H1 (cell line): Measurements from ENCODE around the gene MASP1. TPM values are rescaled to one million over a fixed set of nuclear protein-coding genes. Genes with fewer than 3 reads are reported as not detected.

Source experiments
- ASH2L ChIP-seq: fragments of 200-600, 300-600 bp; sonication (generic); IDR thresholded peaks from one replicate; pipeline ENCODE4 v1.7.1; 2017; ENCODE audit warnings: low read length
- ATF2 ChIP-seq: IDR thresholded peaks from 2 replicates; pipeline ENCODE4 v1.6.1; 2012; ENCODE audit warnings: low read length, inconsistent platforms
- CHD1 ChIP-seq: IDR thresholded peaks from 2 replicates; pipeline ENCODE4 v1.6.1; 2012; ENCODE audit warnings: low read depth, low read length, improper control_type of control experiment
- CHD7 ChIP-seq: fragments of 300-600 bp; sonication (generic); IDR thresholded peaks from 2 replicates; pipeline ENCODE4 v1.7.1; 2012; ENCODE audit warnings: low read length, moderate library complexity, mild to moderate bottlenecking, inconsistent platforms; ENCODE audit not compliant: insufficient replicate concordance
- E2F6 ChIP-seq: IDR thresholded peaks from 2 replicates; pipeline ENCODE4 v1.6.1; 2012; ENCODE audit warnings: inconsistent platforms
- GABPA ChIP-seq: IDR thresholded peaks from 2 replicates; pipeline ENCODE4 v1.6.1; 2011; ENCODE audit warnings: mild to moderate bottlenecking, low read length, moderate library complexity, borderline replicate concordance; ENCODE audit not compliant: insufficient read depth
- HDAC2 ChIP-seq, 2 experiments: fragments of 300-600 bp in 1 of 2; sonication (generic) in 1 of 2; IDR thresholded peaks; 2 replicates each; pipeline ENCODE4 v1.6.1; 2011 to 2012; ENCODE audit warnings: low read depth in 2 of 2, low read length in 2 of 2, mild to moderate bottlenecking in 2 of 2, moderate library complexity in 2 of 2, borderline replicate concordance in 1 of 2, inconsistent platforms in 1 of 2
- HDAC6 ChIP-seq: IDR thresholded peaks from one replicate; pipeline ENCODE4 v1.7.1; 2012; ENCODE audit warnings: low read depth, mild to moderate bottlenecking, inconsistent platforms, low read length, moderate library complexity
- RXRA ChIP-seq: IDR thresholded peaks from 2 replicates; pipeline ENCODE4 v1.6.1; 2011; ENCODE audit warnings: low read depth, mild to moderate bottlenecking, low read length, moderate library complexity; ENCODE audit not compliant: insufficient read depth
- polyA plus RNA-seq, 7 experiments: library from polyadenylated mRNA; depleted of rRNA in 3 of 7; stranded (reverse) in 5 of 7; unstranded in 2 of 7; fragments of >200 nt in 5 of 7; fragments of 200-250 nt in 2 of 7; gene quantifications; 1 replicate in 5 of 7; 2 replicates in 1 of 7; 4 replicates in 1 of 7; pipeline versions ENCODE4 v1.2.1 to v1.2.3, GENCODE V29; 2011 to 2013; ENCODE audit warnings: missing spikeins in 2 of 7, mixed read lengths in 2 of 7
- total RNA-seq: library from RNA; stranded (reverse); fragmentation: NEBNext Ultra II Directional; extraction: Animal tissue kit (Norgen Biotek cat#: 25700); gene quantifications from 2 replicates; pipeline ENCODE4 v1.2.1, GENCODE V29; 2021

The MASP1 gene
- total and polyA plus RNA-seq, 2 of the 8 experiments (the other 6 are each of a cell fraction or from before 2014, with no cell fraction given), result 2.7 to 3.5 TPM

GRCh38 chr3:187208159-187208558 lies 83.4 kb downstream of the MASP1 start (continued):
- TF ChIP-seq CHD7 (no peak), ASH2L (no peak), ATF2 (no peak), E2F6 (no peak), RXRA (no peak), CHD1 (no peak), GABPA (no peak), HDAC2 (IDR thresholded peaks at IDR 0.05; ENCODE audit: borderline replicate concordance in 1 of 2, low read depth in 2 of 2, low read length in 2 of 2) (no peak), HDAC6 (no peak)
